ENCODE measurements around the gene KCNG4. TPM values are rescaled to one million over a fixed set of nuclear protein-coding genes. Genes with fewer than 3 reads are reported as not detected.

The KCNG4 gene
- total RNA-seq, 1 experiment from 2014 or later, result not detected

- no peak for DNase-seq
Measured at GRCh38 chr16:84254062-84254461, 14.2 kb upstream of the KCNG4 start.

More at GRCh38 chr16:84254062-84254461, 14.2 kb upstream of the KCNG4 start:
- Histone ChIP-seq H4K91ac (ENCODE audit: insufficient read length, low read depth, low read length) (no peak overlapping the region), H3K4me2 (ENCODE audit: insufficient read depth, insufficient read length, low read length) (no peak overlapping the region), H2BK12ac (ENCODE audit: insufficient read length, low read depth, low read length) (no peak overlapping the region), H2BK5ac (ENCODE audit: insufficient read length, low read length) (no peak overlapping the region), H3K9me3 (ENCODE audit: control insufficient read depth, low read depth, low read length) (no peaks in the 10 kb centered on the region), H3K18ac (ENCODE audit: insufficient read length, low read depth, low read length) (no peak overlapping the region), H2AFZ (ENCODE audit: low read length) (no peak overlapping the region), H3K79me2 (ENCODE audit: insufficient read depth, low read length) (no peaks in the 10 kb centered on the region), H4K8ac (replicated peaks; ENCODE audit: insufficient read length, low read depth, low read length) (no peak overlapping the region), H3K27me3 (ENCODE audit: insufficient read depth, low read length) (no peaks in the 10 kb centered on the region), H3K56ac (ENCODE audit: insufficient read length, low read depth, low read length) (no peak overlapping the region), H3K27ac (ENCODE audit: insufficient read length, low read depth, low read length) (no peak overlapping the region), H3K23ac (ENCODE audit: insufficient read length, low read depth, low read length) (no peak overlapping the region), H3K4me1 (ENCODE audit: insufficient read depth, low read length) (no peaks in the 10 kb centered on the region), H2AK5ac (ENCODE audit: insufficient read length, low read length) (no peak overlapping the region), H2BK15ac (ENCODE audit: low read depth, low read length) (no peak overlapping the region), H2BK120ac (ENCODE audit: low read depth, low read length, poor library complexity, severe bottlenecking) (no peak overlapping the region), H3K23me2 (ENCODE audit: insufficient read length, low read depth, low read length, poor library complexity, severe bottlenecking) (no peaks in the 10 kb centered on the region), H4K20me1 (ENCODE audit: control insufficient read depth, insufficient read depth, insufficient read length) (no peaks in the 10 kb centered on the region), H3K9ac (ENCODE audit: extremely low read depth, insufficient read length, low read length) (no peak overlapping the region), H3K4ac (ENCODE audit: low read depth, low read length) (no peak overlapping the region), H4K5ac (ENCODE audit: insufficient read length, low read depth, low read length) (no peak overlapping the region), H3K79me1 (ENCODE audit: insufficient read depth, low read depth, low read length, poor library complexity, severe bottlenecking) (no peaks in the 10 kb centered on the region), H3K14ac (ENCODE audit: insufficient read depth, low read length) (no peak overlapping the region; the same call in 1 of the 2 replicates), H2BK20ac (ENCODE audit: low read depth, low read length, poor library complexity, severe bottlenecking) (no peak overlapping the region), H3T11ph (ENCODE audit: low read length) (no peak overlapping the region)
- no CpG with 5 or more reads among the region's 4 CpGs for WGBS (ENCODE audit: extremely low coverage, insufficient read length, low lambda C conversion rate)
- no peak overlapping the region for H3K27ac Mint-ChIP-seq
- peaks cover 0 to 4% (median 0%) of the 10 kb centered on the region in 3 experiments; a peak in 1 of 7 replicates for H3K36me3 Mint-ChIP-seq (ENCODE audit: insufficient read depth in 1 of 3, low read depth in 3 of 3)
- H3K4me1 Mint-ChIP-seq, result peaks cover 0 to 4% of the 10 kb centered on the region in 2 experiments; a peak in 2 of 4 replicates
- no peak for TF ChIP-seq CTCF (conservative IDR thresholded peaks at IDR 0.05)
- peaks cover 0 to 8% of the 10 kb centered on the region in 2 experiments; a peak in 2 of 5 replicates for H3K9me3 Mint-ChIP-seq
- H3K4me3 Mint-ChIP-seq, result no peak overlapping the region
- H3K27me3 Mint-ChIP-seq (ENCODE audit: low read depth), result peaks cover 41% of the 10 kb centered on the region
